Measurements from ENCODE around the gene CADM1. TPM values are rescaled to one million over a fixed set of nuclear protein-coding genes. Genes with fewer than 3 reads are reported as not detected.

The CADM1 gene
- total RNA-seq, 1 experiment from 2014 or later, result 12.9 TPM

- Histone ChIP-seq H3K27me3 (replicated peaks; ENCODE audit: insufficient read depth, low read depth, low read length, poor library complexity) (no peaks in the 10 kb centered on the region), H3K27ac (ENCODE audit: low read depth, low read length, poor library complexity, severe bottlenecking) (no peak overlapping the region), H3K4me3 (ENCODE audit: low read depth, low read length, poor library complexity, severe bottlenecking) (no peak overlapping the region), H3K9me3 (ENCODE audit: low read depth, low read length, poor library complexity, severe bottlenecking) (no peaks in the 10 kb centered on the region), H3K36me3 (ENCODE audit: insufficient read depth, low read length, poor library complexity, severe bottlenecking) (no peaks in the 10 kb centered on the region), H3K4me1 (ENCODE audit: insufficient read depth, low read length, poor library complexity, severe bottlenecking) (no peaks in the 10 kb centered on the region)
- no peak for TF ChIP-seq EZH2 (IDR thresholded peaks at IDR 0.05; ENCODE audit: borderline replicate concordance, low read depth, low read length, poor library complexity, severe bottlenecking)
- TF ChIP-seq CTCF (conservative IDR thresholded peaks at IDR 0.05; ENCODE audit: low read depth, low read length), result no peak
- ChIA-PET CTCF (no interaction called here), POLR2A (ENCODE audit: low non-redundant PET) (no interaction called here)
- intact Hi-C loops (cut with micrococcal nuclease; ENCODE audit: unreplicated experiment), result no loop called here
- DNase-seq (ENCODE audit: low spot score), result no peak
- no TSS peak for BruUV-seq (replicated peaks)
These were observed 40.3 kb upstream of the CADM1 start for GRCh38 chr11:115544422-115544948.

GRCh38 chr11:115541518-115541917, 37.3 kb upstream of the CADM1 start:
- Histone ChIP-seq H3K27ac (ENCODE audit: low read depth, low read length, poor library complexity, severe bottlenecking) (no peak overlapping the region), H3K9me3 (ENCODE audit: low read depth, low read length, poor library complexity, severe bottlenecking) (no peaks in the 10 kb centered on the region), H3K27me3 (replicated peaks; ENCODE audit: insufficient read depth, low read depth, low read length, poor library complexity) (no peaks in the 10 kb centered on the region), H3K4me3 (ENCODE audit: low read depth, low read length, poor library complexity, severe bottlenecking) (no peak overlapping the region), H3K4me1 (ENCODE audit: insufficient read depth, low read length, poor library complexity, severe bottlenecking) (no peaks in the 10 kb centered on the region), H3K36me3 (ENCODE audit: insufficient read depth, low read length, poor library complexity, severe bottlenecking) (no peaks in the 10 kb centered on the region)
- intact Hi-C loops (cut with micrococcal nuclease; ENCODE audit: unreplicated experiment), result no loop called here
- ChIA-PET POLR2A (ENCODE audit: low non-redundant PET) (no interaction called here), CTCF (no interaction called here)
- TF ChIP-seq EZH2 (IDR thresholded peaks at IDR 0.05; ENCODE audit: borderline replicate concordance, low read depth, low read length, poor library complexity, severe bottlenecking), result no peak
- no peak for TF ChIP-seq CTCF (conservative IDR thresholded peaks at IDR 0.05; ENCODE audit: low read depth, low read length)
- no TSS peak for BruUV-seq (replicated peaks)
- no peak for DNase-seq (ENCODE audit: low spot score)

DNA sequence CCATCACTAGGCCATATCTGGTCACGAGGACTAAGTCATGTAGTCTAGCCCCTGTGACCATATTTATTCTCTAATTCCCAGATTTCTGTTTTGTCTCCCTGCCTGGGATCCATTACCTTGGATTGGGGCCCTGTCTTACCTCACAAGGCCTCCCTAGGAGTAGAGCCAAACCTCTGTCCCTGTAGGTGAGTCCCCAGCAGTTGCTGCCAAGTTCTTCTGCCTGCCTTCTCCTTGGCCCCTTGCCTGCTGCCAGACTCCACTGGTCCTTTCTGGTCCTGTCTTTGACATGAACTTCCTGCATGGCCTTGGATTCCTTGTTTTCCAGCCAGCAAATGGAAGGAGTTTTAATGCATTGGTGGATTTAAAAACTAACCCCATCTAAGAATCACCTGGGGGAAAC, 35.6 kb upstream of the CADM1 start:
- no peaks in the 10 kb centered on the region for H3K9me3 ChIP-seq (ENCODE audit: low read depth, low read length, poor library complexity, severe bottlenecking)
- no peaks in the 10 kb centered on the region for H3K4me1 ChIP-seq (ENCODE audit: insufficient read depth, low read length, poor library complexity, severe bottlenecking)
- no peak for DNase-seq (ENCODE audit: low spot score)
- H3K4me3 ChIP-seq (ENCODE audit: low read depth, low read length, poor library complexity, severe bottlenecking), result no peak overlapping the region
- TF ChIP-seq EZH2 (IDR thresholded peaks at IDR 0.05; ENCODE audit: borderline replicate concordance, low read depth, low read length, poor library complexity, severe bottlenecking), result no peak
- no peak for TF ChIP-seq CTCF (conservative IDR thresholded peaks at IDR 0.05; ENCODE audit: low read depth, low read length)
- no TSS peak for BruUV-seq (replicated peaks)
- no peaks in the 10 kb centered on the region for H3K36me3 ChIP-seq (ENCODE audit: insufficient read depth, low read length, poor library complexity, severe bottlenecking)
- intact Hi-C loops (cut with micrococcal nuclease; ENCODE audit: unreplicated experiment), result no loop called here
- POLR2A ChIA-PET (ENCODE audit: low non-redundant PET), result no interaction called here
- H3K27me3 ChIP-seq (replicated peaks; ENCODE audit: insufficient read depth, low read depth, low read length, poor library complexity), result no peaks in the 10 kb centered on the region
- CTCF ChIA-PET, result no interaction called here
- H3K27ac ChIP-seq (ENCODE audit: low read depth, low read length, poor library complexity, severe bottlenecking), result no peak overlapping the region
